HEK293 (cell line): ENCODE data around the gene KANSL3.

ENCODE experiments used
- CTCF ChIP-seq: fragments of 450-650 bp; formaldehyde crosslinking; IDR thresholded peaks from 2 replicates; pipeline ENCODE4 v1.5.1; 2016; ENCODE audit warnings: missing biosample characterization, missing genetic modification characterization
- ZNF76 ChIP-seq: fragments of 450-650 bp; formaldehyde crosslinking; IDR thresholded peaks from 2 replicates; pipeline ENCODE4; 2016; ENCODE audit warnings: low read depth, missing biosample characterization, missing genetic modification characterization, borderline replicate concordance
- ZSCAN5A ChIP-seq: fragments of 450-650 bp; formaldehyde crosslinking; IDR thresholded peaks from 2 replicates; pipeline ENCODE4 v1.5.1; 2016; ENCODE audit warnings: missing biosample characterization, missing genetic modification characterization
- TF ChIP-seq, protein P1 (sequence below): fragments of 450-650 bp; formaldehyde crosslinking; IDR thresholded peaks from 2 replicates; pipeline ENCODE4 v1.5.1; 2016; ENCODE audit warnings: missing biosample characterization, missing genetic modification characterization
- TF ChIP-seq, protein P2 (sequence below): fragments of 450-650 bp; formaldehyde crosslinking; IDR thresholded peaks from 2 replicates; pipeline ENCODE4 v1.5.1; 2016; ENCODE audit warnings: missing biosample characterization, missing genetic modification characterization

DNA sequence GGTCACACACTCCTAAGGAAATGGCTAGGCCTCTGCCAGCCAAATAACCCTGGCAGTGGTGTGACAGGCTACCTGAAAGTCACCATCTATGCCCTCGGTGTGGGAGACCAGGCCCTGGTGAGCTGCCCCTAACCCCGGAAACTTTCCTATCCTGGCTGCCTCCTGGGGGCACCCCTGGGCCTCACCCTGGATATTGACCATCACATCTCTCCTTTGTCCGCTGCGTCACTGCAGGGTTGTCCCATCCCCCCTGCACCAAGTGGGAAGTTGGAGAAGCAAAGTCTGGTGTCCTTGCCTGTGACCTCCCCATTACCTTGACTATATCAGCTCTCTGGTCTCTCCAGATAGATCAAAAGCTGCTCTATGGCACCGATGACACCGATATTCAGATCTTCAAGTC, 23.2 kb upstream of the KANSL3 start:
- TF ChIP-seq CTCF = no peak
- TF ChIP-seq, protein P1, sequence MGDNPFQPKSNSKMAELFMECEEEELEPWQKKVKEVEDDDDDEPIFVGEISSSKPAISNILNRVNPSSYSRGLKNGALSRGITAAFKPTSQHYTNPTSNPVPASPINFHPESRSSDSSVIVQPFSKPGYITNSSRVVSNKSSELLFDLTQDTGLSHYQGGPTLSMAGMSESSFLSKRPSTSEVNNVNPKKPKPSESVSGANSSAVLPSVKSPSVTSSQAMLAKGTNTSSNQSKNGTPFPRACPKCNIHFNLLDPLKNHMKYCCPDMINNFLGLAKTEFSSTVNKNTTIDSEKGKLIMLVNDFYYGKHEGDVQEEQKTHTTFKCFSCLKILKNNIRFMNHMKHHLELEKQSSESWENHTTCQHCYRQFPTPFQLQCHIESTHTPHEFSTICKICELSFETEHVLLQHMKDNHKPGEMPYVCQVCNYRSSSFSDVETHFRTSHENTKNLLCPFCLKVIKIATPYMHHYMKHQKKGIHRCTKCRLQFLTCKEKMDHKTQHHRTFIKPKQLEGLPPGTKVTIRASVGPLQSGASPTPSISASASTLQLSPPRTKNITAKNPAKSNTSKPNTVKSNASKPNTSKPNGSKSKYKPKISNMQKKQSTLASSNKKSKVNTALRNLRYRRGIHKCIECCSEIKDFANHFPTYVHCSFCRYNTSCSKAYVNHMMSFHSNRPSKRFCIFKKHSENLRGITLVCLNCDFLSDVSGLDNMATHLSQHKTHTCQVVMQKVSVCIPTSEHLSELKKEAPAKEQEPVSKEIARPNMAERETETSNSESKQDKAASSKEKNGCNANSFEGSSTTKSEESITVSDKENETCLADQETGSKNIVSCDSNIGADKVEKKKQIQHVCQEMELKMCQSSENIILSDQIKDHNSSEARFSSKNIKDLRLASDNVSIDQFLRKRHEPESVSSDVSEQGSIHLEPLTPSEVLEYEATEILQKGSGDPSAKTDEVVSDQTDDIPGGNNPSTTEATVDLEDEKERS (tag by site-specific recombination) = no peak
- no peak for TF ChIP-seq ZNF76 (tag by site-specific recombination)
- TF ChIP-seq ZSCAN5A (tag by site-specific recombination) = no peak
- TF ChIP-seq, protein P2, sequence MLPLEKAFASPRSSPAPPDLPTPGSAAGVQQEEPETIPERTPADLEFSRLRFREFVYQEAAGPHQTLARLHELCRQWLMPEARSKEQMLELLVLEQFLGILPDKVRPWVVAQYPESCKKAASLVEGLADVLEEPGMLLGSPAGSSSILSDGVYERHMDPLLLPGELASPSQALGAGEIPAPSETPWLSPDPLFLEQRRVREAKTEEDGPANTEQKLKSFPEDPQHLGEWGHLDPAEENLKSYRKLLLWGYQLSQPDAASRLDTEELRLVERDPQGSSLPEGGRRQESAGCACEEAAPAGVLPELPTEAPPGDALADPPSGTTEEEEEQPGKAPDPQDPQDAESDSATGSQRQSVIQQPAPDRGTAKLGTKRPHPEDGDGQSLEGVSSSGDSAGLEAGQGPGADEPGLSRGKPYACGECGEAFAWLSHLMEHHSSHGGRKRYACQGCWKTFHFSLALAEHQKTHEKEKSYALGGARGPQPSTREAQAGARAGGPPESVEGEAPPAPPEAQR (tag by site-specific recombination) = no peak
